GM19240 (cell line): ENCODE measurements around the gene SPATA6L.

Source experiments
- DNase-seq: peaks from one replicate; pipeline ENCODE4 v3.0.0; 2011; ENCODE audit warnings: low spot score; ENCODE audit not compliant: insufficient read length

SPATA6L gene

DNA sequence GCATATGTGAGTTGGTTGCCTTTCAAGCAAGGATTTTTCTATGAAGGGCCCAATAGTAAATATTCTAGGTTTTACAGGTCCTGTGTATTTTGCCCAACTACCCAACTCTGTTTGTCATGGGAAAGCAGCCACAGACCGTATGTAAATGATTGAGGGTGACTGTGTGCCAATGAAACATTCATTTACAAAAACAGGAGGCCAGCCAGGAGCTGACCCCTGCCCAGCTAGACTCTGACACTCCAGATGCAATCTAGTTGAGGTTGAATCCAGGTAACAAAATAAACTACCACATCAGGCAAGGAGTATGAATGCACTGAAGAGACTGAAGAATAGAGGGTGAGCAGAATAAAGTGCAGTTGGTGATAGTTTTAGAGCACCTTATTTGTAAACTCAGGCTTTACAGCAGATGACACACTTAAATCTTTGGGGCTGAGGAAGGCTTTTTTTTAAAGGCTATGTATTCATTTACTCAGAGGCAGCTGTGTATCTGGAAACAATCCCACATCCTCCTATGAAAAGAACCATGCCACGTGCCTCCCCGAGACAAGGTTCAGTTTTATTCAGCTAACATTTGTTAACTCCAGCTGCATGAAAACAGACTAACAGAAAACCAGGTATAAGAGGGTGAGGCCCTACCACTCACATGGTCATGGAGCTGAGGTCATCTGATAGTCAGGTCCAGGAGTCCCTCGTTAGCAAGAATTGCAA lies 115.3 kb downstream of the SPATA6L start:
- no peak for DNase-seq

DNA sequence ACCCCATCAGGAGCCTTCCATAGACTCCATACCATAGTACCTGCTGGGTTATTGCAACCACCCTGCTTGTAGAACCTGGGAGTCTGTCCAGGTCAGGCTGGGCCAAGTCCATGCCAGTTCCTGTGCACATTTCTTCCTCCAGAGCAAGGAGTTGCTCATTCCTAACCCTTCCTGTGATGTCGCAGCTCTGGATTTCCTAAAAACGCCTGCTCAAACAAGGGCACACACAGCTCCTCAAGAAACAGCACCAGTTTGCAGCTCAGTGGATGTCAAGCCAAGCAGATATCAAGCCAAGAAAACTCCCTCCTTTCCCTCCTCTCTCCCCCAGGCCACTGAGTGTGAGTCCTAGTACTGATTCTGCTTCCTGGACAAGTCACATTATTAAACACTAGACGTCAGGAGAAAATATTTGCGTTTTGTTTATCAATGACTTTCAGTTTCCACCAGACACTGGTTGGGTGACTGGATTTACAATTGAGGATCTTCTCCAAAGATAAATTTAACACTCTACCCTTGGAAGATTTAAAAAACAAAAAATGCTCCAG lies 116.5 kb downstream of the SPATA6L start:
- DNase-seq = no peak

DNA sequence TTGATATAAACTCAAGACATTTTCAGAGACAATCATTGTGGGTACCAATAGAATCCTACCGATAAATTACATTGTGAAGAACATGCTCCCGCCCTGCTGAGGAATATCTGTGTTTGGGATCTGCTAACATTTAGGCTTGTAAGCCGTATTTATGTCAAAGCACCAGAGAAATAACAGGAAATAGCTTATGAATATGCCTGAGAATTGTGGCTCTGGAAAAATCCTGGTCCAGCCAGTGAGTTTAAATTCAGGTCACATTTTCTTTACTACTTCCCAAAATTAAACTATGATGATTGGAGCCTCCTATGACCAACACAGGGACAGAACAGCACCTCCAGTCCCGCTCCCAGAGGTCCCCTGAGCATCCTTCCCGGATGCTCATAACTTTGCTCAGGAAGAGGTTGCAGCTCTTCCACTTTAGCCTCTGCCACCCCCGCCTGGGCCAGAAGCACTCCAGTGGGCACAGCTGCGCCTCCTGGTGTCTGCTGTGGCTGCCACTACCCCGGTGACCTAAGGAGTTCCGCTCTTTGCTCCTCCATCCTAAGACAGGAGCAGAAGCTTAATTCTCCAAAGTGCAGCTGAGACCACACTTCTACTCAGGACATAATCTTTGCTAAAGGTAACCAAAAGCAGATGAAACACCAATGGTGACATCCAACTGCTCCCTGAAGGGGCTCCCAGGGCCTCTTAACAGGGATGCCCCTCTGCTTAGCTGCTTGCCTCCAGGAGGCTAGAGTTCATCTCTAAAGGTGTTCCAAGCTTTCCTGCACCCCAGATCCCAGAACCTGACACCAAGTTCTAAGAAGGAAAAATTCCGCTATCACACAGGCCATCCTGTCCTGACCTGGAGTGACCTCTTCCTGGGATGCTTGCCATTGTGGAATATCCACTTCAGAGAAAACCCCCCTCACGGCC lies 117.2 kb downstream of the SPATA6L start:
- DNase-seq = no peak
